Measurements from ENCODE around the gene NPB. TPM values are rescaled to one million over a fixed set of nuclear protein-coding genes. Genes with fewer than 3 reads are reported as not detected.

NPB gene
- polyA plus RNA-seq, 1 donor from 2014 or later: 1.3 TPM

GRCh38 chr17:81878294-81878693, 23.7 kb upstream of the NPB start:
- Histone ChIP-seq H3K79me2 (replicated peaks; ENCODE audit: insufficient read depth, low read length) (no peaks in the 10 kb centered on the region), H3F3A (ENCODE audit: insufficient read depth, low read length, poor library complexity, severe bottlenecking) (no peaks in the 10 kb centered on the region), H2AFZ (ENCODE audit: low read depth, low read length) (no peak overlapping the region), H3K9me3 (ENCODE audit: low read length) (no peaks in the 10 kb centered on the region), H4K20me1 (ENCODE audit: insufficient read depth) (no peaks in the 10 kb centered on the region), H3K27ac (ENCODE audit: low read length) (no peak overlapping the region), H3K9ac (ENCODE audit: low read length) (no peak overlapping the region), H3K9me2 (ENCODE audit: insufficient read depth, low read length) (no peaks in the 10 kb centered on the region), H3K4me2 (ENCODE audit: low read length) (no peak overlapping the region), H3K27me3 (ENCODE audit: insufficient read depth, low read depth, low read length) (no peaks in the 10 kb centered on the region), H3K4me3 (ENCODE audit: low read length) (no peak overlapping the region), H3K36me3 (ENCODE audit: insufficient read depth, low read length) (no peaks in the 10 kb centered on the region)
- no peak for TF ChIP-seq MXI1 (conservative IDR thresholded peaks at IDR 0.05; ENCODE audit: poor library complexity, severe bottlenecking)
- TF ChIP-seq TAF1 (IDR thresholded peaks at IDR 0.05; ENCODE audit: low read depth): no peak
- no peak for TF ChIP-seq RAD21 (conservative IDR thresholded peaks at IDR 0.05)
- TF ChIP-seq REST (IDR thresholded peaks at IDR 0.05; ENCODE audit: borderline replicate concordance): no peak
- no peak for TF ChIP-seq SMC3 (conservative IDR thresholded peaks at IDR 0.05; ENCODE audit: poor library complexity)

- no peak overlapping the region for H3K27ac ChIP-seq (ENCODE audit: low read length)
These were observed 22.9 kb upstream of the NPB start for GRCh38 chr17:81879121-81879520.

More at GRCh38 chr17:81879121-81879520, 22.9 kb upstream of the NPB start:
- no peak overlapping the region for H3K4me3 ChIP-seq (ENCODE audit: low read length)
- no peak overlapping the region for H2AFZ ChIP-seq (ENCODE audit: low read depth, low read length)
- H3K9me2 ChIP-seq (ENCODE audit: insufficient read depth, low read length): no peaks in the 10 kb centered on the region
- no peaks in the 10 kb centered on the region for H3K27me3 ChIP-seq (ENCODE audit: insufficient read depth, low read depth, low read length)
- H3F3A ChIP-seq (ENCODE audit: insufficient read depth, low read length, poor library complexity, severe bottlenecking): no peaks in the 10 kb centered on the region
- H3K4me2 ChIP-seq (ENCODE audit: low read length): no peak overlapping the region
- no peaks in the 10 kb centered on the region for H3K9me3 ChIP-seq (ENCODE audit: low read length)
- TF ChIP-seq EZH2 (IDR thresholded peaks at IDR 0.05; ENCODE audit: borderline replicate concordance, insufficient read depth, low read length, poor library complexity, severe bottlenecking) (no peak), CTCF (IDR thresholded peaks at IDR 0.05; ENCODE audit: poor library complexity, severe bottlenecking) (no peak), TAF1 (IDR thresholded peaks at IDR 0.05; ENCODE audit: low read depth) (no peak), RAD21 (conservative IDR thresholded peaks at IDR 0.05) (no peak), POLR2AphosphoS5 (IDR thresholded peaks at IDR 0.05) (no peak), EP300 (conservative IDR thresholded peaks at IDR 0.05; ENCODE audit: poor library complexity, severe bottlenecking) (no peak), REST (IDR thresholded peaks at IDR 0.05; ENCODE audit: borderline replicate concordance) (no peak), MXI1 (conservative IDR thresholded peaks at IDR 0.05; ENCODE audit: poor library complexity, severe bottlenecking) (no peak), SMC3 (conservative IDR thresholded peaks at IDR 0.05; ENCODE audit: poor library complexity) (no peak)
- no peaks in the 10 kb centered on the region for H3K36me3 ChIP-seq (ENCODE audit: insufficient read depth, low read length)
- no peaks in the 10 kb centered on the region for H4K20me1 ChIP-seq (ENCODE audit: insufficient read depth)
- no peak overlapping the region for H3K9ac ChIP-seq (ENCODE audit: low read length)
- H3K79me2 ChIP-seq (replicated peaks; ENCODE audit: insufficient read depth, low read length): no peaks in the 10 kb centered on the region
